Stimulated activated CD8-positive, alpha-beta memory T cell treated with anti-CD3 and anti-CD28 coated beads, Interleukin-12 subunit alpha, Interleukin-12 subunit beta, amount 100 ng/mL, for 4 hours (primary cell): Measurements from ENCODE around the gene ASPSCR1.
"Not testable (repeated sequence)": the region's sequence is repeated elsewhere in the genome, so short reads cannot be mapped to it uniquely, and the experiment has no call there.

Experiments
- DNase-seq: peaks from one replicate; pipeline ENCODE4 v3.0.0-alpha.2; 2020; ENCODE audit warnings: low read depth

ASPSCR1 gene

GRCh38 chr17:82025401-82026107 is 48.1 kb downstream of the ASPSCR1 start:
- no peak for DNase-seq

- DNase-seq: no peak
These were observed 50.8 kb downstream of the ASPSCR1 start for GRCh38 chr17:82028246-82028645.

DNA sequence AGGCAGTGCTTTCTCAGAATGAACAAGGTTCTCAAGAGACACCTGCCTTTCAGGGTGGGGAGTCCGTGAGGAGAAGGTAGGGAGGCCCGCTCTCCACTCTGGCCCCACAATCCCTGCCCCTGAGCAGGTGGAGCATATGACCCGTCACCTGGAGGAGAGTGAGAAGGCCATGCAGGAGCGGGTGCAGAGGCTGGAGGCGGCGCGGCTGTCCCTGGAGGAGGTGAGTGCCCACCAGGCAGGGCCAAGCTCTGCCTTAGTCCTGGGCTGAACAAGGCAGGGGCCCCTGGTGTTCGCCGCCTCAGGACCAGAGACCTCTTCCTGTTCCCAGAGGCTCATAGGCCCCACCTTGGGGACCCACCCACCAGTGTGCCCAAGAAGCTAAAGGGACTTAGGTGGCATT is 51.5 kb downstream of the ASPSCR1 start:
- no peak for DNase-seq

DNA sequence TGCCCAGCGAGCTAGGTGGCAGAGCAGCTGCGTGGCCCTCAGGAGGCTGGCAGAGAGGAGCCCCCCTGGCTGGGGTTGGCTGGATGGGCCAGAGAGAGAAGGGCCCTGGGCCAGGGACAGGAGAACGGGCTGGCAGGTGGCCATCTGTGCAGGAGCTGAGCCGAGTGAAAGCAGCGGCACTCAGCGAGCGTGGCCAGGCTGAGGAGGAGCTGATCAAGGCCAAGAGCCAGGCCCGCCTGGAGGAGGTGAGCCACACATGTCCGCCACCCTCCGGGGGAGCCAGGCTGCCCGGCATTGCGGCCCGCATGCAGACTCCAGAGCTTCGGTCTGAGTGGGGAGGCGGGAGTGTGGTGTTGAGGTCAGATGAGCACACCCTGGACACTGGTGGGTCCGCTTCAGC is 52.0 kb downstream of the ASPSCR1 start:
- no peak for DNase-seq

GRCh38 chr17:82029990-82030469 is 52.6 kb downstream of the ASPSCR1 start:
- DNase-seq: no peak

- peak; percentile 60 for DNase-seq
These were observed 53.3 kb downstream of the ASPSCR1 start for GRCh38 chr17:82030470-82031302.

GRCh38 chr17:82031303-82031884 is 54.0 kb downstream of the ASPSCR1 start, which contains the start of gene RAC3:
RAC3 (plus strand) TSS chr17:82031678; CDS start chr17:82031762, 84 bp downstream.
- no peak for DNase-seq

GRCh38 chr17:82031885-82032627 is 54.6 kb downstream of the ASPSCR1 start:
- no peak for DNase-seq

GRCh38 chr17:82033359-82034085 is 56.1 kb downstream of the ASPSCR1 start:
- DNase-seq: no peak

GRCh38 chr17:82034371-82035011 is 57.1 kb downstream of the ASPSCR1 start:
- no peak for DNase-seq

GRCh38 chr17:82035488-82035887 is 58.1 kb downstream of the ASPSCR1 start:
- no peak for DNase-seq

DNA sequence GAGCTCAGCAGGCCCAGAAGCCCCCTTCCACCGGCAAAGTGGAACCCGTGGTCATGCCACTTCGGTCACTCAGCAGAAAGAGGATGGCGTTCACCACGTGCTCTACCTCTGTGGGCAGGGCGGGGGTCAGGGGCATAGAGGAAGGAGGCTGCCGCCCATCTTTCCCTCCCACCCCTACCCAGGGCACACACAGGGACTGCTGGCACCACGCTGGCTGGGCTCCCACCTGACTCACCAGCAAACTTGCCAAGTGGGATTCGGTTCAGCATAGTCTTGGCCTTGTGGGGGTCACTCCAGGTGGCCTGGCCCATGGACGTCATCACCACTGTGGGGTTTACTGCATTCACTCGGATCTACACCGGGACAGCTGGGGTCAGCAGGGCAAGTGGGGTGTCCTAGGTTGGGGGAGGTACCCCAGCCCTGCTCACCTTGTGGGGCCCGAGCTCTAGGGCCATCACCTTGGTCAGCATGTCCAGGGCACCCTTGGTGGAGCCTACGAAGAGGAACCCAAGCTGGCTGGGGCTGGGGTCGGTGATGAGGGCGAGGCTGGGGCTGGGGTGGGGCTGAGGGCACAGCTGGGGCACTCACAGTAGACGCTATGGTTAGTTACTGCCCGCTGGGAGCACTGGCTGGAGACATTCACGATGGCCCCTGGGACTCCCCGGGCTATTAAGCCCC is 58.7 kb downstream of the ASPSCR1 start:
- DNase-seq: no peak

GRCh38 chr17:82036634-82037091 is 59.2 kb downstream of the ASPSCR1 start:
- no peak for DNase-seq

DNA sequence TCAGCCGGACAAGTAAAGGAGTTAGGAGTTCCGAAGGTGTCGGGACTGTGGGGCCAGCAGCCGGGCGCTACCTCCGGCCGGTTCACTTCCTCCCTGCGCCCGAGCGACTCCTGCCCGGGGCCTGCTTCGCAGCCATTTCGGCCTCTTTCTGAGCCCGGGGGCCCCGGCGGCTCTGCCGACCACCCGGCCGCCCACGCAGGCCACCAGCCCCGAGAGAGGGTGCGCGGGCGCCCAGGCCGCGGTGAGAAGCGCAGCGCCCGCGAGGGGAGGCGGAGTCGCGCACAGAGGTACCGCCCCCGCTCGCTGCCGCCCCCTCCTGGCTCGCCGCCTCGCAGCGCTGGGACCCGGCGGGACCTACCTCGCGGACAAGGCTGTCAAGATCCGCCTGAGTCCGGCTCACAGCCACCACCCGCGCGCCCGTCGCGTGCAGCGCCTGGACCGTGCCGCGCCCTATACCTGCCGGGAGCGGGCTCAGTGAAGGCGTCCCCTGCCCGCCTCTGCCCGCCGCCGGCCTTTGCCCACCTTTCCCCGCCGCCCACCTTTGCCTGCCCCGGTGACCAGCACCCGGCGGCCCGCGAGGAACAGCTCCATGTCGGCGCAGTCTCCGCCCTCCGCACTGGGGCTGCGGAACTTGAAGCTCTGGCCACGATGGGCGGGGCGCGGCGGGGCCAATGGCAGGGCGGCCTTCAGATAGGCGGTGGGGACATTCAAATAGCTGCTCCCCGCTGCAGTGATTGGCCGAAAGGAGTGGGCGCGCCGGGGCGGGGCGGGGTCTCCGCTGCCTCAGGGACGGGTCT is 59.9 kb downstream of the ASPSCR1 start, which contains the start of gene DCXR:
TSS of gene DCXR (minus strand) at position 606 of the 797 bp plus-strand sequence. CDS start at position 591, 15 bp downstream.
- DNase-seq: peak; percentile 84

- DNase-seq: no peak
These were observed 60.4 kb downstream of the ASPSCR1 start for GRCh38 chr17:82037889-82038195.

GRCh38 chr17:82038796-82039409 is 61.5 kb downstream of the ASPSCR1 start:
- DNase-seq: not testable (repeated sequence)

DNA sequence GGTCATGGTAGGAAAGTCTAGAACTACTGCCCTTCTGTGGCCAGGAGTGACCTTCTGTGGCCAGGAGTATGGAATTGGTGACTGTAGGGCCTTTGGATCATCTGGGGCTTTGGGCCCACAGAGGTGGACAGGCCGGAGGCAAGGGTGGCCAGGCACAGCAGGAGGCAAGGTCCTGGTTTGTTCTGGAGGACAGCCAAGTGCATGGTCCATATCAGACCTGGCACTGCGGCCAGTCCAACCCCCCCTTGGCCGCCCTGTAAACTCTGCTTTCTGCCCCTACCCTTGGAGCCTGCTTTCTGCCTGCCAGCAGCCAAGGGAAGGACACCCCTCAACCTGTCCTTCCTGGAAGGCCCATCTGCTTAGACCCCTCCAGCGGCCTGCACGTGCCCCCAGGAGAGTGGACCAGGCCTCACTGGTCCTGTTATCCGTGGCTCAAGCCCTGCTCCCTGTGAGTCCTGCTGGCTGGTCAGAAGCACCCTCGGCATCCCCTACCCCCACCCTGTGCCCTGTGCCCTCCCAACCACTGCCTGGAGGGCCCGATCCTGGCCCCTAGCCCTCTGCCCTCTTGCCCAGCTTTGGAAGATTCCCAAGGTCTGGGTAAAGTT is 62.4 kb downstream of the ASPSCR1 start:
- no peak for DNase-seq

GRCh38 chr17:82041144-82041814 is 63.9 kb downstream of the ASPSCR1 start:
- no peak for DNase-seq
